Measurements from ENCODE around the gene PRDM13.
"Not testable (repeated sequence)": the region's sequence is repeated elsewhere in the genome, so short reads cannot be mapped to it uniquely, and the experiment has no call there.

Gene PRDM13

DNA sequence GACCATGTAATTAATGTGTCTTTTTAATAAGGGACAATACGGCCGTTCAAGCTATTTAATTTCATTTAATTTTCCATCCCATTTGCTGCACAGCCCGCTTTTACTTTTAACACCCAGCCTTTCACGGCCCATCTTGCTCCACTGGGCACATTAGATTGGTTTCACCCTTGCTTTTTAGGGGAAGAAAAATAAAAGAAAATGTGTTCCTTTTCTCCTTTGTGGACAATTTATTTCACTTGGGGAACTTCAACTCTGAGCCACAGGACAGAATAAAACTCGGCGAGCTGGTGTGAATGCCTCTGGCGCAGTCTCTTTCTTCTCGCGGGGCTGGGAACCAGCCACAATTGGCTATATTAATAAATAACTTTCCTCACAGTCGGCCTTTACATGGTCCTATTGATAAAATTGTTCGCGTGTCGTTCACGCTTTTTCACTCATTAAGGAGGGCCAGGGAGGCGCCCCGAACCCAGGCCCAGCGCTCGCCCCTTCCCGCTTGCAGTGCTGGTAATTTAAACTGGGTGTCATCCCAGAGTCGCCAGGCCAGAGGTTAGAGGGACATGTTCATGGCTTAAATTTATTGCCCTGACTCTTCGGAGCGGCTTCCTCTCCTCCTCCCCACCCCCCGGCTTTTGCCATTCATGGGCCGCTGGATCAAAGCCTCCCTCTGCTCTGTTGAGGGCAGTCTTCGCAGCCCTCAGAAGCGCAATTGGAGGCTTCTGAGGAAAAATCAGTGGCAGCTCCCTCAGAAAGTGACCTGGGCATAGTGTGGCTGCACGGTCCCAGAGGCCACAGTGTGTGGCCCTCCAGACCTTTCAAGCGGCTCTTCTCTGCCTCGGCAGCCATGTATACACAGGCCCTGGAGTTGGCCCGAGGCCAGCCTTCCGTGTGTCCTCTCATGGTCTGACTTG lies 2.2 kb upstream of the PRDM13 start:
- no peak for DNase-seq

DNA sequence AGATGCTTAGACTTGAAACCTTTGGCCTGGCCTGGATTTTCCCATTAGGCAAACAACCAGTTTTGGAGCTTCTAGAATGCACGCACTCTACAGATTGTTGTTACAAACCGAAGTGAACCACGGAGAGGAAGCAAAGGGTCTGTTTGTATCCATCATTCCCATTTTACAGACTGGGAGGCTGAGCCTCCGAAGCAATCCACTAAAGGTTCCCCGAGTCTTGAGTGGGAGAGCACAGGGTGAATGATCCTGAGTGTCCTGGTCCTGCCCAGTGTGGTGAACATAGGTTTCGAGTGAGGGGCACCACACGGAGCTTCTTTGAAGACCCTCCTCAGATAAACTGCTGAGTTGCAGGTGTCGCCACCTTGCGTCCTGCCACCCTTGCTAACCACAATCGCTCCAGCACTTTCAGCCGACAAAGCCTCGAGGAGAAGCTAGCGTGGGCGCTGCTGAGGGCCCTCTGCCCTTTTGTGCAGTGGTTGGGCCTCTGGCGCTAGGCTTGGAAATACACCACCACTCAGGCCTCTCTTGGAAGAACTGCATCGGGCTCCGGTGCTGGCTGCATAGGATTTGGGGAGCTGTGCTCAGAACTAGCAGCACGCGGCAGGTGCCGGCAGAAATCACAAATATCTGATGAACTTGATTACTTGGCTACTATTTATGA lies 1.4 kb upstream of the PRDM13 start:
- DNase-seq, result no peak

DNA sequence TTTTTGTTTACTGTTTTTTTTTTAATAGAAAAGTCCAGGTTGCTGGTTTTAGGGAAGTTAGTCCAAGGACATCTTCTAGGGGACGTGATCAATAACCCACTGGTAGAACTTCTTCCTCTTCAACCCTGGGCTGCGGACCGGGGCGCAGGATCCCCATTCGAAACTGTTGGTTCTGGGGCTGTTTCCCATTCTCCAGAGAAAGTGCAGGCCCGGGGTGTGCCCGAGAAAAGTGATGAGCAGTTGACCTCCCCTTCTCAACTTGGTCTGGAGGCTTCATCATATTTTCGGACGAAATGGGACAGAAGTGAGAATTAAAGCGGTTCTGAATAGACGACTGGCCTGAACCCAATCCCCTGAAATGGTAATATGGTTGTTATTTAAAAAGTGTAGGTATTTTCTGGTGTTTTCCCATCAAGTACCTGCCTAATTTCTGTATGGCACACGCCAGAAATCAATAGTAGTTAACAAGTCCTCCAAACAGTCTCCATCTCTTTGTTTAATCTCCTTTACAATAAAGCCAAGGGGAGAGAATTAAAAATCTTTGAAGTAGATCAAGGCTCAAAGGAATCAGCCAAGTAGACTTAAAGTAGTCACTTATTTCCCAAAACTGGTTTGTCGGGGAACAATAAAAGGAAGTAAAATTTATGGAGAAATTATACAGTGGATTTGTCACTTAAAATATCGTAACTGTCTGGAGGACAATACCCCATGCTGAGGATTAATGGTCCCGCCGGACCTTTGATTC lies 550 bp upstream of the PRDM13 start:
- no peak for DNase-seq

DNA sequence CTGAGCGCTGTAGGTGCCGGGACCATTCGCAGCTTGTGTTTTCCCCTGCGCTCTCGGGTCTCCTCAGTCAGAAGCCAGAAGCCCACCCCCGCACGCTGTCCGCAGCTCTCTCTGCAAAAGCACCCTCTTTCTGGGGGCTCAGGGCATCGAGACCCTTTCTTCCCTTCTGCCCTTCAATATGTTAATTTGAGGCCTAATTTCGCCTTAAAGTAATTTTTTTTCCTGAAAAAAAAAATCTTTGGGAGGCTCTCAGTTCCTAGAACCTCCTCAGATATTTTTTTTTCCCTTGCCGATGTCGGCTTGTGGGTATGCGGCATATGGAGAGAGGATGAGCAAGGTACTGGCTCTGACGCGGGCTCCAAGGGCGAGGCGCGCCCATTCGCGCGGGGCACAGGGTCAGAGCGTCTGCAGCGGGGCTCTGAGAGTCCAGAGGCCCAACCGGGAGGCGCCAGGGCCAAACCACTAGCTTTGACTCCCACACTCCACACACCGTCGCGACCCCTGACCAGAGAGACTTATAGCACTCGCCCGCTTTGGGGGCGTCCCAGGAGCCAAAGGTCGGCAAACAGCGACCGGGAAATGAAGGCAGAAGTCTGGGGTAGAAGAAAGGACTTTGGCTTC lies 893 bp downstream of the PRDM13 start:
- no peak for DNase-seq

DNA sequence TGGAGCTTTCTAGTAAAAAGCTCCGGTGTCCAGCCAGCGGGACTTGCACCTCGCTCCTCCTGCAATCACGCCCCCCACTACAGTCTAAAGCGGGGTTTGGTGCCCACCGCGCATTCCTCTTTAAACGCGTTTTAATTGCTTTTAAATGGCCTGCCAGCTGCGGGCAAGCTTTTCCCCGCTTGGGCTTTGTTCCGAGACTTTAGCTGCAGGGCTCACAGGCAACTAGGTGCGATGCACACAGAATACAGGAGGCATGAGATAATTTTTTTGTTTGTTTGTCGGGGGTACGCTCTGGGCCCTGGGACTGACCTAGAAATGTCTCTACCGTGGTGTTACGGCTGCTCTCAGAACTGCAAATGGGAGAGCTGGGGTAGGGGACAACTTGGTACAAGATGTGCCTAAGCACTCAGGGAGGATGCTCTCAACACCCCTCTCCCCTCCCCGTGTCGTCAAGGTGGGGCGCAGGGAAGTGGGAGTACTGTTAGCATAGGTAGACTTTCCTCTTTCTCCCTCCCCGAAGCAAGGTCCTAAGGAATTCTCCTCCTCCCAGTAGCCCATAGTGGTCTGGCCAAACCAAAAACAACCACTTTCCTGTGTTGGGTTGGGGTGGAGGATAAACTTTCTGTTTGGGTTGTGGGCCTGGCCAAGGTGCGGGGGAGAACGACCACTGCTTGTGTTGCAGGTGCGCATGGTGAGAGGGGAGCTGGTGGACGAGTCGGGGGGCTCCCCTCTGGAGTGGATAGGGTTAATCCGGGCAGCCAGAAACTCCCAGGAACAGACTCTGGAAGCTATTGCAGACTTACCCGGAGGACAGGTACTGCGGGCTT lies 1.6 kb downstream of the PRDM13 start:
- DNase-seq, result no peak

DNA sequence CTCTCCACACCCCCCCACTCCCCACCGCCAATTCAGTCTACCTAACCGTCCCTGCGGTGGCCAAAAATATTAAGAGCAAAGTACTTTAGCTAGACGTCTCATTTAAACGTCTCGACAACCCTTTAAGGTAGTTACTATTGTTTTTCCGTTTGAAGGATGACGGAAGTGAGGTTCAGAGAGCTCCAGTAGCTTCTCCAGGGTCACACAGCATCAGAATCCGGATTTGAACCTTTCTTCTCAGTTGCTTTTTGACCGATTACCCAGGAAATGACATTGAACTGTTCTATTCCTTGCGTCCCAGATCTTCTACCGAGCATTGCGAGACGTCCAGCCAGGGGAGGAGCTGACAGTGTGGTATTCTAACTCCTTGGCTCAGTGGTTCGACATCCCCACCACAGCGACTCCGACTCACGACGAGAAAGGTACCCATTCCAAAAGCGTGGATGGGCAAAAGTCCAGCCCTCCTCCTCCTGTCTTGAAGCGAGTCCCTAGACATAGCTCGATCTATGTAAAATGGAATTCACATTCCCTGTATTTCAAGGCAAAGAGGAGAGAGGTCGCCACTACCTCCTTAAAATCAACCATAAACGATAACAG lies 2.4 kb downstream of the PRDM13 start:
- DNase-seq, result no peak

DNA sequence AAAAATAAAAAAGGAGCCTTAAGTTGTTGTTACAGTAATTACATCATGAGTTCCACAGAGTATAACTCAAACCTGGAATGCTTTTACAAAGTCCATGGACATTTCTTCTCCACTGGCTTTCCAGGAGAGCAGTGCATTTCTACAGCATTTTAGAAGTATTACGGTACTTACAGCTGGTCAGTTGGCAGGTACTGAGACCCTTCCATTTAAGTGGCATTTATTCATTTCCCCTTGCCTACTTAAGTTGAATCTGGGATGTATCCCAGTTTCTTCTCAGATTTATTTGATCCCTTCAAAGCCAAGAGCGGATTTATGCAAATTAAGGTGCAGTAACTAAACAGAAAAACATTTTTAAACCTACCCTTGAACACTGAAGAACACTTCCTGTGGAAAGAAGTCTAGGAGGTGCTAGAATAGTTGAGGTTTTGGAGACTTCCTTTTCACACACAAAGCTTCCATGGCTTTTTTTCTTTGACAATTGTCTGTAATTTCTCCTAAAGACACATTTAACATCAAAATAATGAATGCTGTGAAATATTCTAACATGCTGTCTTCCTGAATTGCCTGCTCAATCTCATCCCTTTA lies 3.4 kb downstream of the PRDM13 start:
- DNase-seq, result no peak

DNA sequence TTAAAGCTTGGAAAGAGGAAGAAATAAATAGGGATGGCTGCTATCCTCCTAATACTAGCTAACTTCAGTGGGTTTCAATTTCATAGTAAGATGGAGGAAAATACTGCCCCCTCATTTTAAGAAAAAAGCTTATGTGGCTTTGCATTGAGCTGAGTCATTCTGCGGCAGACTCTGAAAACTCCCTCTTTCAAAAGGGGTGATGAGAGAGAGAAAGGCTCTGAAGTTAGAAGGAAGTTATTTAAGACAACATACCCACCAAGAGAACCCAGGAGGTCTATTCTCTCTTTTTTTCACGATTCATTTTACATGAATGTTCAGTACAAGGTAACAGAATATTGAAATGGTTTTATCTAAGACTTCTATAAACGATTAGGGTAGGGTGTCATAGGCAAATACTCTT lies 4.5 kb downstream of the PRDM13 start:
- no peak for DNase-seq

DNA sequence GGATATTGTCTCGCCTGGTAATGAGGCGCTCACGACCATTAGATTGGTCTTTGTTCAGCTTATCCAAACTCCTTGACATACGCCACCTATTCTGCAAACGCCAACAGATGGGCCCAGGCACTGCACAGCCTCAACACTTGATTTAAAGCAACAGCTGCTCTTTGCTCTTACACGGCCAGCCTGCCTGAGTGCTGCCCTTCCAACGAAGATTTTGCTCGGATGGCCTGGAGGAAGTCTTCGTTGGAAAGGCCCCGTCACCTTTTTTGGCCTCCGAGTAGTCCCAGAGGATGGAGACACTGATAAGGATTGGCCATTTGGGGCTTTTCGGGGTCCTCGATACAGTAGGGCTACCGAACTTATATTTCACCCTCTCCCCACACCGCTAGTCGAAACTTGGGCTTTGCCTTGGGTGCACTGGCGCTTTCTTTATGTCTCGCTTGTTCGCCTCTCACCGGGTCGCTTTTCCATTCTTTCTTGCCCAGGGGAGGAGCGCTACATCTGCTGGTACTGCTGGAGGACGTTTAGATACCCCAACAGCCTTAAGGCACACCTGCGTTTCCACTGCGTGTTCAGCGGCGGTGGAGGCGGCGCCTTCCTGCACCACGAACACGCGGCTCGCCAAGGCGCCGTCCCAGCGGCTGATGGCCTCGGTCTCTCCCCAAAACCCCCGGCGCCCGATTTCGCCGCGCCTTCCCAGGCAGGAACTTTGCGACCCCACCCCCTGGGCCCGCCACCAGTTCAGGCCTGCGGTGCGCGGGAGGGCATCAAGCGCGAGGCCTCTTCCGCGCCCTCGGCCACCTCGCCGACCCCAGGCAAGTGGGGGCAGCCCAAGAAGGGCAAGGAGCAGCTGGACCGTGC lies 6.1 kb downstream of the PRDM13 start:
- no peak for DNase-seq

DNA sequence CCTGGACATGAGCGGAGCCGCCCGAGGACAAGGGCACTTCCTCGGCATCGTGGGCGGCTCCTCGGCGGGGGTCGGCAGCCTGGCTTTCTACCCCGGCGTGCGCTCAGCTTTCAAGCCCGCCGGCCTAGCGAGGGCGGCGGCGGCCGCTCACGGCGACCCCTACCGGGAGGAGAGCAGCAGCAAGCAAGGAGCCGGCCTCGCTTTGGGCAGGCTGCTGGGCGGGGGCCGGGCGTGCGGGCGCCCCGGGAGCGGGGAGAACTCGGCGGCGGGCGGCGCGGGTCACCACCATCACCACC lies 6.7 kb downstream of the PRDM13 start:
- DNase-seq, result no peak

DNA sequence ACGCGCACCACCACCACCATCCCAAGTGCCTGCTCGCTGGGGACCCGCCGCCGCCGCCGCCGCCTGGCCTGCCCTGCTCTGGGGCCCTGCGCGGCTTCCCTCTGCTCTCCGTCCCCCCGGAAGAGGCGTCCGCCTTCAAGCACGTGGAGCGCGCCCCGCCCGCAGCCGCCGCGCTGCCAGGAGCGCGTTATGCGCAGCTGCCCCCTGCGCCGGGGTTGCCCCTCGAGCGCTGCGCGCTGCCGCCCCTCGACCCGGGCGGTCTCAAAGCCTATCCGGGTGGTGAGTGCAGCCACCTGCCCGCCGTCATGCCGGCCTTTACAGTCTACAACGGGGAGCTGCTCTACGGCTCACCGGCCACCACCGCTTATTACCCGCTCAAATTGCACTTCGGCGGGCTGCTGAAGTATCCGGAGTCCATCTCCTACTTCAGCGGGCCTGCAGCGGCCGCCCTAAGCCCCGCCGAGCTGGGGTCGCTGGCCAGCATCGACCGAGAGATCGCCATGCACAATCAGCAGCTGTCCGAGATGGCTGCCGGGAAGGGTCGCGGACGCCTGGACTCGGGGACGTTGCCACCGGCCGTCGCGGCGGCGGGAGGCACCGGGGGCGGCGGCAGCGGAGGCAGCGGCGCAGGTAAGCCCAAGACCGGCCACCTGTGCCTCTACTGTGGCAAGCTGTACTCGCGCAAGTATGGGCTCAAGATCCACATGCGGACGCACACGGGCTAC lies 7.2 kb downstream of the PRDM13 start:
- DNase-seq, result no peak

DNA sequence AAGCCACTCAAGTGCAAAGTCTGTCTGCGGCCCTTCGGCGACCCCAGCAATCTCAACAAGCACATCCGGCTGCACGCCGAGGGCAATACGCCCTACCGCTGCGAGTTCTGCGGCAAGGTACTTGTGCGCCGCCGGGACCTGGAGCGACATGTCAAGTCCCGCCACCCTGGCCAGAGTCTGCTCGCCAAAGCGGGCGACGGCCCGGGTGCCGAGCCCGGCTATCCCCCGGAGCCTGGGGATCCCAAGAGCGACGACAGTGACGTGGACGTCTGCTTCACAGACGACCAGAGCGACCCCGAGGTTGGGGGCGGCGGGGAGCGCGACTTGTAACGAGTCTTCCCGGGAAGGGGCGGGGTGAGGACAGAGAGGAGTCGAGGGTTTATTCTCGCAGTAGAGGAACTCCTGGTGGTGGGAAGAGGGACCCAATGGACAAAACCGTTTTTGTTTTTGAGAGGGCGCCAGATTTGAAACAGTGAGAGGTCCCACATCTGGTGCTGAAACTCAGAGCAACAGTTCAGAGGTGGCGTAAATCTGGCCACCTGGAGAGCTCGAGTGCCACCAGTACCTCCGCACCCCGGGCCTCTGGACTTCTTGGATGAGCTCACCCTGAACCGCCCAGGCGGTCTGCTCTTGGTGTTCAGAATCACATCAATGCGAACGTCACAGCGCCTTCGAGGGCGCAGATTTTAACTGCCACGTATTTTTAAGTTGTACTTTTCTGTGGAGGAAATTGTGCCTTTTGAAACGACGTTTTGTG lies 8.0 kb downstream of the PRDM13 start:
- DNase-seq, result no peak

DNA sequence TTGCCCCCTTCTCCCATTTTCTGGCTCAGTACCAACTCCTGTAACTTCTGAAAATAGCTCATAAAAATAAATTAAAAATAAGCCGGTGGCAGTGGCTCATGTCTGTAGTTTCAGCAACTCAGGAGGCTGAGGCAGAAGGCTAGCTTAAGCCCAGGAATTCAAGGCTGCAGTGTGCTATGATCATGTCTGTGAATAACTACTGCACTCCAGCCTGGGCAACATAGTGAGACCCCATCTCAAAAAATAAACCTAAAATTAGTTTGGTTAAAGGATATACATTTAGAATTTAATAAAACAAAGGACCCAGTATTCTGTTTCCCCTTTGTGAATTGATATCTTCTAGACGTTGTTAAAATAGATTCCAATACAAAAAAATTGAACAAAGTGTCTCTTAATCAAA lies 10.5 kb downstream of the PRDM13 start:
- no peak for DNase-seq

DNA sequence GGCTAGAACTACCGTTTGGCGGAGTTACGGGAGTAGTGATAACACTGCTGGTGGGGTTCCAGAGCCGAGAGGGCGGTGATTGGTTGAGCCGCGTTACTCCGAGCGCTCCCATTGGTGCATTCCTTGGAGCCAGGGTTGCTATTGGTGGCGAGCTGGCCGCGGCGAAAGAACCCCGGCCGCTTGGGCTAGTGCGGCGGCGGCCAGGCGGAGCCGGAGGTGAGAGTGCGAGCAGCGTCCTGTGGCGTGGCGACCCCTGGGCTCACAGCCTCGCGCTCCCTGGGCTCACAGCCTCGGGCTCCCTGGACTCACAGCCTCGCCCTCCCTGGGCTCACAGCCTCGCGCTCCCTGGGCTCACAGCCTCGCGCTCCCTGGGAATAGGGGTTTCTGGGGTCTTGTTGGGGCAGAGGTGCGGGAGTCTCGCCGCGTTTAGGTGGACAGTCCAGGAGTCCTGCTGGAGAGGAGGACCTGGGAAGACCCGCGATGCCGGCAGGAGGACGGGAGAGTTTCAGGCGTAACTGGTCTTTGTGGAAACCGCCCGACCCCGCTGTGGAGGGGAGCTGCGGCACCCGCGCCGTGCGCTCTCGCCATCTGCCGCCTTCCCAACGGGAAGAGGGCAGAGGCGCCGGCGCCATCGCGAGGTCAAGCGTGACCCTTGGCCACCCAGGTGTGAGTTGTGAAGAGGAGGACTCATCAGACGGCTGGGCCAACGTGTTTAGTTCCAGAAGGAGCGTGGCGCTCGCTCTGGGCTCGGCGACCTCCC lies 12.2 kb downstream of the PRDM13 start:
- DNase-seq, result no peak

DNA sequence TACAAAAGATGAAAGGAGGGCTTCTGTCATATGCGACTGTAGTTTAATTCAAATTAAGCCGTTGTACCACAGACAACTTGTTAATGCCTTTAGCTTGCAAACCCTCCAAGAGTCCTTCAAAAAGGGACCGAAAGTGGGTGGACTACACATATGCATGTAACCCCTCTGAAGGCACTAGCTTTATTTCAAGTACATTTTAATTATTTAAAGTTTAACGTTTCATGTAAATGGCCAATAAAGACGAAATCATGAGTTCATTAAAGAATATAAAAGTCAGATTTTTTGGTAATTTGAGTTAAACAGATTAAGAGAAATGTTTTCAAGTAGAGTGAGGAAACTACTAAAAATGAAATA lies 12.8 kb downstream of the PRDM13 start:
- no peak for DNase-seq

DNA sequence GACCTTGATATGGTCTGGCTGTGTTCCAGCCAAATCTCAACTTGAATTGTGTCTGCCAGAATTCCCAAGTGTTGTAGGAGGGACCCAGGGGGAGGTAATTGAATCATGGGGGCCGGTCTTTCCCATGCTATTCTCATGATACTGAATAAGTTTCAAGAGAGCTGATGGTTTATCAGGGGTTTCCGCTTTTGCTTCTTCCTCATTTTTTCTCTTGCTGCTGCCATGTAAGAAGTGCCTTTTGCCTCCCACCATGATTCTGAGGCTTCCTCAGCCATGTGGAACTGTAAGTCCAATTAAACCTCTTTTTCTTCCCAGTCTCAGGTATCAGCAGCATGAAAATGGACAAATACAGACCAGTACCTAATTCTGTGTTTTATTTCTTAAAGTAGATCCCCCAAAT lies 15.4 kb downstream of the PRDM13 start:
- not testable (repeated sequence) for DNase-seq

DNA sequence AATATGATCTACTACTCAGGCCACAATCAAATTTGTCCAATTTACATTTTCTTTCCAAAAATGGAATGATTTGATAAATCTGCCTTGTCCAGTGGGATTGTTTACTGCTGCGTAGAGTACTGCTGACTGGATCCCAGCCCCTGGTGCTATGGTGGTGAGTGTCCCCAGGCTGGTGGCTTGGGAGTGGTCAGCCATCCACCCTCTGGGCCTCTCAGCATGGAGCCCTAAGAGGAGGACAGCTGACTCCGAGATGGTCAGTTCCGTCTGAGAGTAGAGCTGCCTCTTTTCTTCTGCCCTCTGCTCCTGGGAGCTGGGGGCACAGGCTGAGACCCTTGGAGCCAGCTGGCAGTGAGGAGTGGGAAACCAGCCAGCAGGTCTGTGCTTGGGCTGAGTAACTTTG lies 22.7 kb downstream of the PRDM13 start:
- DNase-seq, result no peak

DNA sequence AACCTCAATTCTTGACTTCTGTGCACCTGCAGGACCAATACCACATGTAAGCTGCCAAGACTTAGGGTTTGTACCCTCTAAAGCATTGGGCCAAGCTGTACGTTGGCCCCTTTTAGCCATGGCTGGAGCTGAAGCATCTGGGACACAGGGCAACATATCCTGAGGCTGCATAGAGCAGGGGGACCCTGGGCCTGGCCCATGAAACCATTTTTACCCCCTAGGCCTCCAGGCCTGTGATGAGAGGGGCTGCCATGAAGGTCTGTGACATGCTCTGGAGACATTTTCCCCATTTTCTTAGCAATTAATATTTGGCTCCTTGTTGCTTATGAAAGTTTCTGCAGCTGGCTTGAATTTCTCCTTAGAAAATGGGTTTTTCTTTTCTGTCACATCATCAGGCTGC lies 31.0 kb downstream of the PRDM13 start:
- no peak for DNase-seq

DNA sequence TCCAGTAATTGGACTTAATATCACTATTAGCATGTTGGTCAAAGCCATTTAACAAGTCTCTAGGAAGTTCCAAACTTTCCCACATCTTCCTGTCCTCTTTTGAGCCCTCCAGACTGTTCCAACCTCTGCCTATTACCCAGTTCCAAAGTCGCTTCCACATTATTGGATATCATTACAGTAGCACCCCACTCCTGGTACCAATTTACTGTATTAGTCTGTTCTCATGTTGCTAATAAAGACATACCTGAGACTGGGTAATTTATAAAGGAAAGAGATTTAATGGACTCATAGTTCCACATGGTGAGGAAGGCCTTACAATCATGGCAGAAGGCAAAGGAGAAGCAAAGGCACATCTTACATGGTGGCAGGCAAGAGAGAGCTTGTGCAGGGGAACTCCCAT lies 31.7 kb downstream of the PRDM13 start:
- not testable (repeated sequence) for DNase-seq
